HEK293T (cell line): ENCODE results near the gene HPCAL1.

Source experiments
- CTBP1 ChIP-seq: fragments of 450-650 bp; IDR thresholded peaks from 2 replicates; pipeline ENCODE4 v1.6.1; 2016; ENCODE audit warnings: borderline replicate concordance
- FOXK2 ChIP-seq: fragments of 450-650 bp; IDR thresholded peaks from 2 replicates; pipeline ENCODE4 v1.6.1; 2016; ENCODE audit warnings: mild to moderate bottlenecking
- HDGF ChIP-seq: fragments of 450-650 bp; IDR thresholded peaks from 2 replicates; pipeline ENCODE4 v1.6.1; 2017; ENCODE audit warnings: antibody characterized with exemption, borderline replicate concordance
- NFRKB ChIP-seq: fragments of 450-650 bp; IDR thresholded peaks from 2 replicates; pipeline ENCODE4 v1.6.1; 2016; ENCODE audit warnings: mild to moderate bottlenecking, moderate library complexity
- SUZ12 ChIP-seq: fragments of 450-650 bp; IDR thresholded peaks from 2 replicates; pipeline ENCODE4 v1.6.1; 2016; ENCODE audit warnings: mild to moderate bottlenecking
- TARDBP ChIP-seq: fragments of 450-650 bp; IDR thresholded peaks from 2 replicates; pipeline ENCODE4 v1.6.1; 2016
- TF ChIP-seq, protein P1 (sequence below): fragments of 450-650 bp; IDR thresholded peaks from 2 replicates; pipeline ENCODE4 v1.6.1; 2016

DNA sequence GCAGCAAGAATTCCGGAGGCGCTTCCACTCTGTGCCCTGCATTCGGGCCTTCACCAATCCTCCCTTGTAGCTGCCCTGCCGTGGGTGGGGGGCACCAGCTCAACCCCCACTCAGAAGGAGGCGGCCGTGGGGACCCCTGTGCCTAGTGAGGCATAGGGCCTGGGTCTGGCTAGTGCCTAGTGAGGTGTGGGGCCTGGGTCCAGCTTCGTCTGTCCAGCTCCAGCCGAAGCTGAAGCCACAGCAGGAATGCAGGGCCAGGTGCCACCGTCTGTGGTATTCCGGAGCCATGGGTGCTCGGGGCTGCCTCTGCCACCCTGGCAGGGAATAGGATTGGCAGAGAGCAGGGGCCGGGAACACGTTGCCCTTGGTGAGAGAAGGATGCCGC, 133.1 kb downstream of the HPCAL1 start:
- TF ChIP-seq, protein P1, sequence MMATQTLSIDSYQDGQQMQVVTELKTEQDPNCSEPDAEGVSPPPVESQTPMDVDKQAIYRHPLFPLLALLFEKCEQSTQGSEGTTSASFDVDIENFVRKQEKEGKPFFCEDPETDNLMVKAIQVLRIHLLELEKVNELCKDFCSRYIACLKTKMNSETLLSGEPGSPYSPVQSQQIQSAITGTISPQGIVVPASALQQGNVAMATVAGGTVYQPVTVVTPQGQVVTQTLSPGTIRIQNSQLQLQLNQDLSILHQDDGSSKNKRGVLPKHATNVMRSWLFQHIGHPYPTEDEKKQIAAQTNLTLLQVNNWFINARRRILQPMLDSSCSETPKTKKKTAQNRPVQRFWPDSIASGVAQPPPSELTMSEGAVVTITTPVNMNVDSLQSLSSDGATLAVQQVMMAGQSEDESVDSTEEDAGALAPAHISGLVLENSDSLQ = no peak
- TF ChIP-seq SUZ12 (no peak), CTBP1 (no peak), FOXK2 (no peak), TARDBP (no peak), HDGF (no peak), NFRKB (no peak)
